CD4-positive, alpha-beta T cell treated with Interleukin-6 at 100 ng/mL for 8 hours (primary cell): ENCODE data around the gene COMMD2.

Source experiments
- DNase-seq: peaks from one replicate; pipeline ENCODE4 v3.0.0-alpha.2; 2020; ENCODE audit warnings: mixed read lengths, low spot score

The COMMD2 gene

GRCh38 chr3:149702691-149703441, 49.4 kb downstream of the COMMD2 start:
- no peak for DNase-seq

- no peak for DNase-seq
Observed at GRCh38 chr3:149701977-149702350, 50.3 kb downstream of the COMMD2 start.

- DNase-seq = no peak
Observed at GRCh38 chr3:149701206-149701976, 50.9 kb downstream of the COMMD2 start.
